Tongue (tissue), 2 donors: Measurements from ENCODE around the gene ZNF670. TPM values are rescaled to one million over a fixed set of nuclear protein-coding genes. Genes with fewer than 3 reads are reported as not detected.
"Not testable (repeated sequence)": the region's sequence is repeated elsewhere in the genome, so short reads cannot be mapped to it uniquely, and the experiment has no call there.

Experiments used
- DNase-seq: peaks from one replicate; pipeline ENCODE4 v3.0.0-alpha.2; 2015
- total RNA-seq: library from RNA; depleted of rRNA; stranded (reverse); fragments of >200 nt; gene quantifications from one replicate; pipeline ENCODE4 v1.2.3, GENCODE V29; 2014

ZNF670 gene
- 5.5 TPM for total RNA-seq

DNA sequence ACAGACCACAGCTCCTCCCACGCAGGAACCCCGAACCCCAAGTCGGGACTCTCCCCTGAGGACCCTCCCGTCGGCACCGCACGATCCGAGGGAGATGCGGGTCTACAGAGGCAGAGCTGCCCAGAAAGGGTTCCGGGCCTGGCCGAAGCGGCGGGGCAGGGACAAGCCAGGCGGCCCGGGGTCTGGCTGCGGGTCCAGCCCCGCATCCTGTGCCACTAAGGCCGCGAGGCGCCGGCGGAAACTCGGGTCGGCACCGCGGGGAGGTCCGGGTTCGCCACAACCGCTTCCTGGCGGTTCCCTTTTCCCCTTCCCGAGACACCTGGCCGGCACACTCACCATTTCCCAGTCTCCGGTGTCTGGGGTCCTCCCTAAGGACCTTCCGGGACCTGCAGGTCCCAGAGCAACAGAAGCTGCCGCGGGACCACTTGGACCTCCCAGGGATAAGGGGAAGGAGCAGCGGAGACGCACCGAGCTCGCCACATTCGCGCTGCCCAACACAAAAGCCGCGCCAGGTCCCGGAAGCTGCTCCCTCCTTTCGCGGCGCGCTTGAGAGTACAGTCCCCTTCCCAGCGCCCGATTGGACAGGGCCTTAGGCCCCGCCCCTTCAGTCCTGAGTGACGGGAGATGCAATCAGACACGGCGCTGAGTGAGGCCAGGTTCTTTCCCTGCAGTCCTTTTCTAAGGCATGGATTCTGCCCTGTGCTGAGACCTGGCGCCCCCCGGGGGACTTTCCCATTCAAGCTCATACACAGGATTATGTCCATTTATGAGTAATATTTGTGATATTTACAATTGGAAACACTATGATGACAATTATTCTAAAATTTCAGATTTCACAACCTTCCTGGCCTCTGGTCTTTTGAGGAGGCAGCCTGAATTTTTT lies at the start of gene ZNF670:
Gene ZNF670, minus strand, starts transcription at position 554 of the 883 bp plus-strand sequence. Its CDS starts 215 bp downstream, at position 339.
- DNase-seq: peak; percentile 97

DNA sequence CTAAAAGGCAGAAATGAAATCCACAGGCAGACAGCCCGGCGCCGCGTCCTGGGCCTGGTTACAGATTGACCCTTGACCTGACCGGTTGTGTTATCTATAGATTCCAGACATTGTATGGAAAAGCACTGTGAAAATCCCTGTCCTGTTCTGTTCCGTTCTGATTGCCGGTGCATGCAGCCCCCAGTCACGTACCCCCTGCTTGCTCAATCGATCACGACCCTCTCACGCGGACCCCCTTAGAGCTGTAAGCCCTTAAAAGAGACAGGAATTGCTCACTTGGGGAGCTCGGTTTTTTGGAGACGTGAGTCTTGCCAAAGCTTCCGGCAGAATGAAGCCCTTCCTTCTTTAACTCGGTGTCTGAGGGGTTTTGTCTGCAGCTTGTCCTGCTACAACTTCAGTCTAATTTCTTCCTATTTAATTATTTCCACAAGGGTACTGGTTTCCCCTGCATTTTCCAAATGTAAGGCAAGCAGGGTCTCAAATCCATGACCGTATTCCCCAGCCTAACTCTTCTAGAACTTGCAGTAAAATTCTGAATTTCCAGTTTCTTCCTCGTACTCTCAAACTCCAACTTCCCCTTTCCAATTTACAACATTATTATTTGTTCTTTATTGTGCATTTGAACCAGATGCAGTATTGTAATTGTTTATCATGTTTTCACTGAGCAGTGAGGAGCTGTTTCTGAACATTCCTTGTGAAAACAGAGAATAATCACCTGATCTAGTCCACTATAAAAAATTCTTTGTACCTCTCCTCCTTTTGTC lies 49.1 kb upstream of the ZNF670 start:
- DNase-seq: peak; percentile 5

DNA sequence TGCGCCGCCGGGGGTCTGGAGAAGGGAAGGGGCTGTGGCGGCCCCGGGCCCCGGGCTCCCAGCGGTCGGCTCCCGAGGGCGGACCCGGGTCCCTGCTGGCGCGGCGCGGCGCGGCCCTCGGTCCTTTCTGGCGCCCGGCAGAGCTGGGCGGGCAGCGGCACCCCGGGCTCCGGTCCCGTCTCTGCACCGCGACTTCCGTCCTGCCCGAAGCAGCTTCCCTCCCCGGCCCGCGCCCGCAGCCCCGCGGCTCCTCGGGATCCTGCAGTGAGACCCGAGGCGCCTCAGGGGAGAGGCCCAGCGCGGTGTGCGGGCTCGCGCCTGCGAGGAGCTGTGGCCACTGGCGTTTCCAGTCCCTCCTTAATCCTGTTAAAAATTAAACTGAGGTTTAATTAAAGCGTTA lies 48.0 kb upstream of the ZNF670 start:
- DNase-seq: not testable (repeated sequence)

DNA sequence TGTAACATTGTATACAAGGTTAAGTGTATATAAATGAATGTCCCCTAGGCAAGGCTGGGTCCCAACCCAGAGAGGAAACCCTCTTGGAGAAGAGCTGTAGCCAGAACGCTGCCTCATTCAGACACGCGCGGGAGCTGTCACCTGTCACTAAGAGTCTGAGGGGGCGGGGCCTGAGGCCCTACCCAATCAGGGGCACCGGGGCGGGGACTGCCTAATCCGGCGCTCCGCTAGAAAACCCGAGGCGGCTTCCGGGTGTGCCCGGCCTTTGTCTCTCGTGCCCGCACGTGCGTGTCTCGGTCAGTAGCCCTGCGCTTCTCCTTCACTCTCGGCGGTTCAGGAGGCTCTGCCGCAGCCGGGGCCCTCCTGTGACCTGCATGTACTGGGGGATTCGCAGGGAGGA lies 47.6 kb upstream of the ZNF670 start:
- not testable (repeated sequence) for DNase-seq

DNA sequence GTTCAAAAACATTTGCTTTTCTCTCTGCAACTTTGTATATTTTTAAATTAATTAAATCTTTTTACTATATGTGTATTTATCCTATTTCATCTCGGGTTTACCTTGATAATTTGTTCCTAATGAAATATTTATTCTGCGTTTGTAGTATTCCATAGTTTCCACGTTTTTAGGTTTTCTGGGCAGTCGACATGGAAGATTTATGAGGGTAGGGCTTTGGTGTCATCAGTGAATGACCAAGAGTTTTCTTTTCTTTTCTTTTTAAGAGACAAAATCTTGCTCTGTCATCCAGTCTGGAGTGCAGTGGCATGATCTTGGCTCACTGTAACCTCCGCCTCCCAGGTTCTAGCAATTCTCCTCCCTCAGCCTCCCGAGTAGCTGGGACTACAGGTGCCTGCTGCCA lies 42.8 kb upstream of the ZNF670 start:
- no peak for DNase-seq

DNA sequence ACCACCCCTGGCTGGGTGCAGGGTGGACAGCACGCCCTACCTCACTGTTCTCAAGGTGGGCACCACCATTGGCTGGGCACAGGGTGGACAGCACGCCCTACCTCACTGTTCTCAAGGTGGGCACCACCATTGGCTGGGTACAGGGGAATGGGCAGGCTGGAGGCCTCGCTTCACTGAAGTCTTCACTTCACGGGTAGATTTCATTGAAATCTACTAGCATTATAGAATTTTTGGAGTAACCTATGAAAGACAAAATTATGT lies 41.7 kb upstream of the ZNF670 start:
- not testable (repeated sequence) for DNase-seq

DNA sequence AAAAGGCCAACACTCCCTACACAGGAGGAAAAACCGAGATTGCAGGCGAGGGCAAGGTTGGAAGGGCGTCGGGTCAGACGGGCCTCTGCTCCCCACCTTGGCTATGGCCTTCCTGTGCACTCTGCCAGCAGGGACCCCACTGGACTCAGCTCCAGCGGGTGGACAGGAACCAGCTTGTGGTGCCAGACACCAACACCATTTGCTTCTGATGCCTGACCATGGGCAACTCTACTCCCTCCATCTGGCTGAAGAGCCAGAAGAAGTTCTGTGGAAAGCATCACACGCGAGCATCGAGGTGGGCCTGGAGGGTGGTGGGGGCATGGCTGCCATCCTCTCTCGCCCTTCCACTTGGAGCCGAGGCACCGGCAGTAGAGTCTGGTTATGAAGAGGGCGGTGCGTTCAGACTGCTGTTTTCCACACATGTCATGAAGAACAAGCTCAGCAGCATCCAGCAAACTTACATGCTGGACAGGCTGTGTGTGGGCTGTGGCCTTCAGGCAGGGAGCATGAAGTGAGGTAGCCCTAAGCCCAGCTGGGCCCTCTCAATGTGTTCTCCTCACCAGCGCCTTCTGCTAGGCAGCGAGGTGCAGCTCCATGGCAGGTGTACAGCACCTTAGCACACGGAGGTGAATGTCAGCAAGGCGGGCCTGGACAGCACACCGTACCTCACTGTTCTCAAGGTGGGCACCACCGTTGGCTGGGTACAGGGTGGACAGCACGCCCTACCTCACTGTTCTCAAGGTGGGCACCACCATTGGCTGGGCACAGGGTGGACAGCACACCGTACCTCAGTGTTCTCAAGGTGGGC lies 41.2 kb upstream of the ZNF670 start:
- DNase-seq: no peak

DNA sequence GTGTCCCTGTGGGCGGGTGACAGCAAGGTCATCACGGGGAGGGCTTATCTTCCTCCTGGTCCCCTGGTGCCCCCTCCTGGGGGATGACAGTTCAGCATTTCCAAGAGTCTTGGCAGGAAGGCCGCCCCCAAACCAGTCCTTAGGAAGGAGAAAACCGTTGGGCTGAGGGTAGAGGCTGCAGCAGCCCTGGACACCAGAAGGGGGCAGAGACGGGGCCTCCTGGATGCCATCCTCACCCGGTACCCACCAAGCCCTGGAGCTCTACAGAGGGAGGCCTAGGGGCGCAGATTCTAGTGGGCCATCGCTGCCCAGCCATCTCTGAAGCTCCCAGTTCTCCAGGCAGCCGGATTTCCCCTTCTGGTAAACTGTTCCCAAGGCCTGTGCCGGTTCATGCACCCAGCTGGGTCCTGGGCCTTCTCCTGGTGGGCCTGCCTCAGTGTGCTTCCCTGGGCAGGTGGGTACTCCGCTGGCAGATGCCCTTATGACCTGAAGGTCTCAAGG lies 40.4 kb upstream of the ZNF670 start:
- peak; percentile 7 for DNase-seq

DNA sequence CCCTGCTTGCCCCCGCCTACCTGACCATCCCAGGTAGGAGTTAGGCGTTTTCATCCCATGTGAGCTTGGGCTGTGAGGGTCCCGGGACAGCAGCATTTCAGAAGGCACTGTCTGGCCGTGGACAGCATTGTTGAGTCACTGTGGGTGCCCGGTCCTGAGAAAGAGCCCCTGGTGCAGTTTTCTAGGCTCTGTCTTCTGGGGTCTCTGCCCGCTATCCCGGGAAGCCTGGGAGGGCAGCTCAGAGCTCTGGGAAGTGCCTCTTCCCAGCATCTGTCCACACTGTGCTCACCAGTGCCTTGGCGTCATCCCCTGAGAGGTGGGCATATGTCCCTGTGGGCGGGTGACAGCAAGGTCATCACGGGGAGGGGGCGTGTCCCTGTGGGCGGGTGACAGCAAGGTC lies 36.9 kb upstream of the ZNF670 start:
- no peak for DNase-seq

DNA sequence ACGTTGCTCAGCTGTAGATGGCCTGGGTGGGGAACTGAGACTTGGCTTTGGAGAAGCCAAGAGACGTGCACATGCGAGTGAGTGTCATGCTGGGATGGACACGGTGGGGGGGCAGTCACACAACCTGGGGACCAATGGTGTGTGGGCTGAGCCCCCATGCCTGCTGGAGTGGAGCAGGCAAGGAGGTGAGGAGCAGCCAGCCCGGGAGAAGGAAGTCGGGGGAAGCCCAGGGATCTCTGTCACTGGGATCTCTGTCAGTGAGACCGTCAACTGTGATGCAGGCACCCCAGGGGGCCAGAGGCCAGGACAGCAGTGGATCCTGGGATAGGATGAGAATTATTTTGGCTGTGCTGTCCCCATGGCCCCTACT lies 36.5 kb upstream of the ZNF670 start:
- DNase-seq: no peak

DNA sequence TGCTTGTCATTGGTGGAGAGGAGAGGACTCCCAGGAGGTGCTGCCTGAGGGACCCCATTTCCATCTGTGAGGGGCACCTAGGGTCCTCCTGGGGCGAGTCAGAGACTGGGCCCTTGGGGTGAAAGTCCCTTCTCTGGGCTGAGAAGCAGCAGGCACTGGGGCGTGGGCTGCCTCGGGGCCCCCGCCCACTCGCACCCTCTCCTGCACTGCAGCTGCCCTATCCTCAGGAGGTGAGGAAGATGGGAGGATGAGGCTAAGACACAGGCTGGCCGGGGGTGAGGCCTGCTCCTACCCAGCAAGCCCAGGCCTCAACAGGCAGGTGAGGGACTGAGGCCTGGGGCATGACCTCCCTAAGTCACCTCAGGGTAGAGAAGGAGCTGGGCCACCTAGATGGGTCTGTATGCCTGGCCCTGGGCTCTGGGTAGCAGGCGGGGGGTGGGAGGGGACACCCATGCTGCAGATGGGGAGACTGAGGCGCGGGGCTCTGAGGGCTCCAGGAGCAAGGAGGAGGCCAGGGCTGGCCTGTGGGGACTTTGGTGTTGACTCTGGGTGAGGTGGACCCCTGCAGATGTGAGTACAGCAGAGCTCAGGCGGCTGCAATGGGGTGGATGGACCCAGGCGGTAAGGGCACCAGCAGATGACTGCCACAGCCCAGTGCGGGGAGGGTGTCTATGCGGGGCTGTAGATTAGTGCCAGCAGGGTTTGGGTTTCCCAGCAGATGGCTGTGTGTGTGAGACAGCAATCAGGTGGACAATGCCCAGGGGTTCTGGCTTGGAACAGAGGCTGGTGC lies 35.9 kb upstream of the ZNF670 start:
- DNase-seq: no peak

DNA sequence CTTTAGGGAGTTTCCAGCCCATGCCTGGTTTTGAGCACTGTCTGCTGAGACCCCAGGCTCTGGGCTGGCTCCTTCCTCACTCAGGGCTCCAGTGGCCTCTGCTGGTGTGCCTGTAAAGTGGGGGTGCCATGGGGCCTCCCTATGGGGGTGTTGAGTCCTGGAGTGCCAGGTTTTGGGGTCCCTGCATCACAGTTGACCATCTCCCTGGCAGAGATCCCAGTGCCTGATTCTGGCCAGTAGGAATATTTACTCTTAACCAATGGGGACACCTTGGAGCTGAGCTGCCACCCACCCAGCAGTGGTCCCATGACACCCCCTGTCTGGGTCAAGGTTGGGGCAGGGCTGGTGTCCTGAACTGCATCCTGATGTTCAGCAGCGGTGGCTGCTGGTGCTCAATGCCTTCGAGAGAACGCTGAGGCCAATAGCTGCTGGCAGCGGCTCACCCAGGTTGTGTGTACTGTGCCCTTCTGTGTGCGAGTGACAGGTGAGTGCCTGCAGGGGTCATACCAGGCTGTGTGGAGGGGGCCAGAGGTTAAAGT lies 35.2 kb upstream of the ZNF670 start:
- no peak for DNase-seq

DNA sequence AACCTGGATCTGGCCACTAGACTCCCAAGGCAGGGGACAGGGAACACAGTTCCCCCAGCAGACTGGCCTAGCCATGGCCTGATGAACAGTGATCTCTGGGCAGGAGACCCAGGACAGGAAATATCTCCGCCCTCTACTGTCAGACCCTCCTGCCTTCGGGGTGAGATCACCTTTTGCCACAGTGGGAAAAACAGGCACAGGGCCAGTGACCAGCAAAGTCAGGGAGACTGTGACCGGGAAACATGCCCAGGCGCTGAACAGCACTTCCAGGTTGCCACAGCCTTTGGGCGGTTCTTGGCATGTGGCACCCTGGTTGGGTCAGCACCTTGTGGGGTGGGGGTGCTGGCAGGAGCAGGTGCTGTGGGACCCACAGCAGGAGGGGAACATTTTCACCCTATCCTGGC lies 34.5 kb upstream of the ZNF670 start:
- DNase-seq: no peak

DNA sequence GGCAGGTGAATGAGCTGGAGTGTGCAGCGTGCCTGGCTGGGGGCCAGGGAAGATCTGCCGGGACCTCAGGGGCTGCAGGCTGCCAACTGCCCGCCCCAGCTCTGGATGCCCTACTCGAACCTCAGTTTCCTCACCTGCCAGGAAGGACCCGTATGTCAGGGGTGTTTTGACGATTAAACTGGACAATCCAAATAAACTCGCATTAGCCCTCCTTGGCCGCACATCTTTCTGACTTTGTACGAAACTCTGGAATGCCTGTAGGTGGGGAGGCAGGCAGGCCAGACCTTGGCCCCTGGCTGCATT lies 33.8 kb upstream of the ZNF670 start:
- no peak for DNase-seq

DNA sequence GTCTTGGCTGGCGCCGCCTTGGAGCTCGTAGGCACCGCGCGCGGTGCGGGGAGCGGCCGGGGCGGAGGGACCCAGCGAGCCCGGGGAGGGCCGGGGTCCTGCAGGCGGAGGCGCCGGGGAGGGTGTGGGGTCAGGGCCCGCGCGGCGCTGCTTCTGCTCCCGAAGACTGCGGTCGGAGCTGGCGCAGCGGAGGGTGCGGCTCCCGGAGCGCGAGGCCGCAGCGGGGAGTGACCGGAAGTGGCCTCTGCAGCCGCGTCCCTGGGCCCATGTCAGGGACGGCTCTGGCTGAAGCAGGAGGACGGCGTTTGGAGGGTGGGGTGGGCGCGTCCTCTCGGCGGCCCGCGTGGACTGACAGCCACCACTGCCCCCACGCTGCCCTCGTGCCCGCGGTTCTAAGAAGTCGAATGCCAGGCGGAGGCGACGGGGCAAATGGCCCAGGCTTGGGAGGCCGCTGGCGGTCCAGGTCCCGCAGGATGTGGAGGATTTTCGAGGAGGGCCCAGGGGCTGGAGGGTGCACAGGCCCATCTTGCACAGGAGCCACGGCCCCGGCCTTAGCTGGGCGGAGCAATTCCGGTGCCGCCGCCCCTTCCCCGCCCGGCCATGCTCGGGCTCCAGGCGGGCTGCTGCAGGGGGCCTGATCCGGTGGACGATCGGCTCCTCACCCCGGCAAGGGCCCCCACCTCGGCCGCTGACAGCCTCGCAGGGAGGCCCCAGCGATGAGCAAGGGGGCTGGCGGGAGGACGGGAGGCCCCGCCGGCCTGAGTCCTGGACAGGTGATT lies 33.3 kb upstream of the ZNF670 start:
- DNase-seq: peak; percentile 69

DNA sequence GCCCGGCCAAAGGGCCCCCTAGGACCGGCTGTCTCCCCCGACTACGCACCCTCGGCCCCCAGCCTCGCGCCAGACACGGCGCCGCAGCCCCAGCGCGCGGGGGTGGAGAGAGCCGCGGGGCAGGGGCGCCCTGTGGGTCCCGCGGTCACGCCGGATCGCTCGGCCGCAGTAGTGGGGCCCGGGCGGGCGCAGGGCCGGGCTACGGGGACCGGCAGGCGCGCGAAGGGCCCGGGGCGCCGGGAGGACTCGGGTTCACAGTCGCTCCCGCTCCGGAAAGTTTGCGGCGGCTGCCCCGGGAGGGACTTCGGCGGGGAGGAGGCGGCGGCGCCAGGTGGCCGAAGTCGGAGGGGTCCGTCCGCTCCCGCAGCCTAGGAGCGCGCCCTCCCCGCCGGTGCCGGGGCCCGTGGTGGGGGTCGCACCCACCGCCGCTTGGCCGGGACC lies 32.7 kb upstream of the ZNF670 start:
- DNase-seq: peak; percentile 41

DNA sequence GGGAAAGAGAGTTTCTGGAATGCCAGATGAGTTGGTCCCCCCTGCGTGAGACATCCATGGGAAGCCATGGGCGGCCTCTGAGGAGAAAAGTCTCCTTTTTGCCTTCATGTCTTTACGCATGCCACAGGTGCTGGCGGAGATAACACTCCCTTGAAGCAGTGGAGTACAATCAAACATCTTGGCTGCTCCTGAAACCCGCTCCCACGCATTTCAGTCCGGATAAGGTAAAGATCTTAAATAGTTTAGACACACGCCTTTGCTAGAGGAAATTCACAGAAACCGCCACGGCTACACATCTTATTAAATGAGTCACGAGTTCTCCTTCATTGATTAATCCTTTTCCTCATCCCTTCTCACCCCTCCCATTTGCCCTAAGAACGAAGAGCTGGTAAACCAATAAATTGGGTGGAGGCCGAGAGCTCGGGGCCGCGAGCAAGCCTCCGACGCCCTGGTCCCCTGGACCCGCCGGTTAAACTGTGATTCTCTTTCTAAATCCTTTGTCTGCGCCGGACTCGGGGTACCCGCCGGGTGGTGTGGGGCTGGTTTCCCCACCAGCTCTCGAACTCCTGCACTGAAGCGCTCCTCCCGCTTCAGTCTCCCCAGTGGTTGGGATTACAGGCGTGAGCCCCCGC lies 32.1 kb upstream of the ZNF670 start:
- peak; percentile 24 for DNase-seq

DNA sequence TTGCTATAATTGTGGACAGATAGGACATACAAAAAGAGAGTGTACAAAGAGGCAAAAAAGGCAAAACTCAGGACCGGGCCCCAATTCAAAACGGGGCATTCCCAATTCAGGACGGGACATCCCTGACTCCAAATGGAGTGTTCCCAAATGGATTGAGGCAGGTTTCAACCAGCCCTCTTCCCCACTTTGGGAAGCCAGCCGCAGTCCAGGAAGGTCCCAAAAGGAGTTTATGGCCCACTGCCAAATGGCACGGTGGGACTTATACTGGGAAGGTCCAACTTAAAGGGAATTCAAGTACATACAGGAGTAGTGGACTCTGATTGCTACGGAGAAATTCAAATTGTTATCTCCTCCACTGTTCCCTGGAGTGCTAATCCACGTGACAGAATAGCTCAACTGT lies 29.1 kb upstream of the ZNF670 start:
- DNase-seq: no peak

DNA sequence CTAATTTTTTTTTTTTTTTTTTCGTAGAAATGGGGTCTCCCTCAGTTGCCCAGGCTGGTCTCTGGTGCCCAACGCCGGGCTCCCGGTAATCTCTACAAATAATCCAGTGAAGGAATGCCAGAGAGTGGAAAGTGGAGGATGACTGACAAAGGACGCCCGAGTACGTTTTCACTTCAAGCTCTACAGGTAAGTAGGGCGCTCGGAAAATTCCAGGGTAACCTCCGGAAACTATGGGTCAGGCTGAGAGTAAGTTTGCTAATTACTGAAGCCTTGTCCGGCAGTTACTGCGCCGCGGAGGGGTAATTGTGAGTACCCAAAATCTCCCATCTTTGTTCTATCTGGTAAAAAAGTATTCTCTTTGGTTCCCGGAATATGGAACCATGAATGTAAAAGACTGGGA lies 27.4 kb upstream of the ZNF670 start:
- DNase-seq: no peak

DNA sequence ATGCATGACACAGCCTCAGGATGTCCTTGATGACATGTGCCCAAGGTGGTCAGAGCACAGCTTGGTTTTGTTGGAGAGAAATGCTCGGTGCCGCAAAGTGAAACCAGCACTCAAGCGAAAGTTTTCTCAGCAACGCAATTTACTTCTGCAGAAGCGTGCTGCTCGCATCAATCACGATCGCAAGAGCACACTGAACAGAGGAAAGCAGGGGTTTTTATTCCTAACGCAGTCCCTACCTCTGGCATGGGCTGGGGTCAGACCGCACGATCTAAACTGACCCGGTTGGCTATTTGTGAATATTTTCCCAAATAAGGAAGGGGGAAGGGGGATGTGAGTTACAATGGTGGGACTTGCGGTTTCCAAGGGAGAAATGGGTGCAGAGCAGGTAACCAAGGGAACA lies 26.4 kb upstream of the ZNF670 start:
- DNase-seq: no peak
